GM12878 (cell line): ENCODE measurements around the gene AFG1L. TPM values are rescaled to one million over a fixed set of nuclear protein-coding genes. Genes with fewer than 3 reads are reported as not detected.

ENCODE experiments used
- ASH2L ChIP-seq: fragments of 300-600, 200-600 bp; sonication (generic); IDR thresholded peaks from 2 replicates; pipeline ENCODE4 v1.6.1; 2017; ENCODE audit warnings: low read depth, mild to moderate bottlenecking, borderline replicate concordance
- ATF3 ChIP-seq: IDR thresholded peaks from 2 replicates; pipeline ENCODE4 v1.6.1; 2011; ENCODE audit warnings: low read depth, mild to moderate bottlenecking, low read length, moderate library complexity, borderline replicate concordance; ENCODE audit errors: extremely low read depth
- BCL11A ChIP-seq: IDR thresholded peaks from 2 replicates; pipeline ENCODE4 v1.6.1; 2011; ENCODE audit warnings: low read depth, low read length
- BRCA1 ChIP-seq: IDR thresholded peaks from 2 replicates; pipeline ENCODE4 v1.6.1; 2011; ENCODE audit warnings: low read depth, low read length, improper control_type of control experiment
- CBX5 ChIP-seq: sonication (generic); IDR thresholded peaks from 2 replicates; pipeline ENCODE4 v1.6.1; 2016; ENCODE audit warnings: low read depth, moderate library complexity, mild to moderate bottlenecking, inconsistent platforms
- CEBPB ChIP-seq, 2 experiments: fragments of 150-350 bp in 1 of 2; IDR thresholded peaks; 2 replicates each; pipeline ENCODE4 v1.6.1; 2012 to 2014; ENCODE audit warnings: low read depth in 2 of 2, low read length in 2 of 2, borderline replicate concordance in 1 of 2, inconsistent platforms in 1 of 2
- EED ChIP-seq: sonication (generic); IDR thresholded peaks from 2 replicates; pipeline ENCODE4 v1.6.1; 2016; ENCODE audit warnings: antibody characterized with exemption, low read depth
- EGR1 ChIP-seq, 2 experiments: IDR thresholded peaks; 1 replicate in 1 of 2; 2 replicates in 1 of 2; pipeline ENCODE4 v1.6.1; 2011 to 2012; ENCODE audit warnings: low read depth in 2 of 2, low read length in 2 of 2, borderline replicate concordance in 1 of 2, mild to moderate bottlenecking in 1 of 2, moderate library complexity in 1 of 2
- EP300 ChIP-seq, 2 experiments: fragments of 150-350 bp in 1 of 2; IDR thresholded peaks; 2 replicates each; pipeline ENCODE4 v1.6.1; 2011 to 2012; ENCODE audit warnings: low read depth in 2 of 2, low read length in 2 of 2, borderline replicate concordance in 1 of 2, improper control_type of control experiment in 1 of 2, inconsistent platforms in 1 of 2; ENCODE audit not compliant: control insufficient read depth in 1 of 2
- ETV6 ChIP-seq, 2 experiments: fragments of 450-650 bp in 1 of 2; IDR thresholded peaks in 1 of 2; conservative IDR thresholded peaks in 1 of 2; 2 replicates each; pipeline ENCODE4 v1.6.1; 2014; ENCODE audit warnings: antibody characterized with exemption in 1 of 2, borderline replicate concordance in 1 of 2, low read depth in 1 of 2, mild to moderate bottlenecking in 1 of 2, moderate library complexity in 1 of 2
- EZH2 ChIP-seq: IDR thresholded peaks from 2 replicates; pipeline ENCODE4 v1.6.1; 2012; ENCODE audit warnings: low read depth, mild to moderate bottlenecking, control low read depth, inconsistent platforms, low read length, borderline replicate concordance; ENCODE audit not compliant: control insufficient read depth
- GATAD2B ChIP-seq: fragments of 450-650 bp; conservative IDR thresholded peaks from 2 replicates; pipeline ENCODE4 v1.6.1; 2017; ENCODE audit warnings: low read depth, mild to moderate bottlenecking, moderate library complexity
- IKZF2 ChIP-seq, 2 experiments: fragments of 450-650 bp; IDR thresholded peaks; 2 replicates each; pipeline ENCODE4 v1.6.1; 2017; ENCODE audit warnings: mild to moderate bottlenecking in 2 of 2, moderate library complexity in 2 of 2
- JUNB ChIP-seq: IDR thresholded peaks from 2 replicates; pipeline ENCODE4 v1.6.1; 2016; ENCODE audit warnings: antibody characterized with exemption, mild to moderate bottlenecking
- JUND ChIP-seq: IDR thresholded peaks from 2 replicates; pipeline ENCODE4 v1.6.1; 2012; ENCODE audit warnings: low read depth, mild to moderate bottlenecking, low read length, improper control_type of control experiment, moderate library complexity
- KDM1A ChIP-seq: fragments of 200-600 bp; sonication (generic); IDR thresholded peaks from 2 replicates; pipeline ENCODE4 v1.6.1; 2016; ENCODE audit warnings: borderline replicate concordance
- LARP7 ChIP-seq: fragments of 450-650 bp; IDR thresholded peaks from 2 replicates; pipeline ENCODE4 v1.6.1; 2017; ENCODE audit warnings: mild to moderate bottlenecking
- MTA3 ChIP-seq: IDR thresholded peaks from 2 replicates; pipeline ENCODE4 v1.6.1; 2012; ENCODE audit warnings: low read length, inconsistent platforms, borderline replicate concordance
- NR2C1 ChIP-seq: fragments of 450-650 bp; IDR thresholded peaks from 2 replicates; pipeline ENCODE4 v1.6.1; 2017; ENCODE audit warnings: antibody characterized with exemption, mild to moderate bottlenecking, moderate library complexity
- SPI1 ChIP-seq: IDR thresholded peaks from 2 replicates; pipeline ENCODE4 v1.6.1; 2011; ENCODE audit warnings: low read depth, mild to moderate bottlenecking, low read length, moderate library complexity, borderline replicate concordance; ENCODE audit not compliant: insufficient read depth
- TAF1 ChIP-seq: IDR thresholded peaks from 2 replicates; pipeline ENCODE4 v1.6.1; 2011; ENCODE audit warnings: mild to moderate bottlenecking, low read depth, low read length, borderline replicate concordance
- ZNF207 ChIP-seq: fragments of 450-650 bp; IDR thresholded peaks from 2 replicates; pipeline ENCODE4 v1.6.1; 2014; ENCODE audit warnings: antibody characterized with exemption, mild to moderate bottlenecking, borderline replicate concordance
- ZSCAN29 ChIP-seq: fragments of 450-650 bp; IDR thresholded peaks from 2 replicates; pipeline ENCODE4 v1.6.1; 2017; ENCODE audit warnings: mild to moderate bottlenecking, moderate library complexity
- ZZZ3 ChIP-seq: IDR thresholded peaks from 2 replicates; pipeline ENCODE4 v1.6.1; 2011; ENCODE audit warnings: low read depth; ENCODE audit not compliant: control insufficient read depth, insufficient read length
- polyA plus RNA-seq, 11 experiments: library from polyadenylated mRNA; depleted of rRNA in 4 of 11; unstranded in 6 of 11; stranded (reverse) in 5 of 11; fragments of >200 nt; fragmentation: Nextera tagmentation in 4 of 11; fragmentation: Illumina TruSeq in 1 of 11; extraction: Ambion mirVana in 4 of 11; extraction: Trizol in 1 of 11; gene quantifications; 1 replicate in 1 of 11; 2 replicates in 10 of 11; pipeline versions ENCODE4 v1.2.1 to v1.2.3, GENCODE V29; 2011 to 2016; ENCODE audit warnings: inconsistent platforms in 2 of 11, missing spikeins in 2 of 11, low read depth in 1 of 11
- total RNA-seq, 4 experiments: library from RNA; depleted of rRNA in 3 of 4; stranded (reverse); fragments of >200 nt in 3 of 4; fragmentation: Illumina TruSeq in 1 of 4; extraction: Trizol in 1 of 4; gene quantifications; 2 replicates each; pipeline versions ENCODE4 v1.2.1 to v1.2.3, GENCODE V29; 2013 to 2021
- TF ChIP-seq, protein P1 (sequence below): fragments of 450-650 bp; IDR thresholded peaks from 2 replicates; pipeline ENCODE4 v1.6.1; 2014; ENCODE audit warnings: mild to moderate bottlenecking
- TF ChIP-seq, protein P2 (sequence below): fragments of 450-650 bp; IDR thresholded peaks from 2 replicates; pipeline ENCODE4 v1.6.1; 2018; ENCODE audit warnings: mild to moderate bottlenecking, low read depth, moderate library complexity; ENCODE audit not compliant: partially characterized antibody

The AFG1L gene
- total and polyA plus RNA-seq, 10 of the 15 experiments (the other 5 are each of a cell fraction or from before 2014, with no cell fraction given): 2.3 to 9.0 (median 4.3) TPM

GRCh38 chr6:108558372-108559096 lies 263.7 kb downstream of the AFG1L start (continued):
- TF ChIP-seq TAF1 (0 out of 2 replicates have a peak, but pooled peaks have one; percentile 23), SPI1 (no peak), BRCA1 (no peak), ASH2L (no peak), BCL11A (no peak), ZNF207 (no peak), ZSCAN29 (0 out of 2 replicates have a peak, but pooled peaks have one; percentile 49), MTA3 (no peak), CBX5 (0 out of 2 replicates have a peak, but pooled peaks have one; percentile 53), LARP7 (no peak), CEBPB (IDR thresholded peaks at IDR 0.05; ENCODE audit: borderline replicate concordance in 1 of 2, low read depth in 2 of 2, low read length in 2 of 2) (no peak), EED (no peak), EP300 (IDR thresholded peaks at IDR 0.05; ENCODE audit: borderline replicate concordance in 1 of 2, control insufficient read depth in 1 of 2, low read depth in 2 of 2, low read length in 2 of 2) (peak in 1 of 2 experiments; percentile 21; a peak in 1 of 4 replicates), ZZZ3 (no peak), IKZF2 (IDR thresholded peaks at IDR 0.05) (no peak), GATAD2B (no peak), NR2C1 (peak; percentile 51; the same call in 1 of the 2 replicates), KDM1A (no peak), EZH2 (peak; percentile 68; the same call in 1 of the 2 replicates), JUNB (no peak), JUND (peak; percentile 87), EGR1 (IDR thresholded peaks at IDR 0.05; ENCODE audit: borderline replicate concordance in 1 of 2, low read depth in 2 of 2, low read length in 2 of 2) (0 out of 3 replicates have a peak, but pooled peaks of 1 of the 2 experiments have one; percentile 42), ETV6 (conservative IDR thresholded peaks at IDR 0.05 in 1 of 2, IDR thresholded peaks at IDR 0.05 in 1 of 2; ENCODE audit: borderline replicate concordance in 1 of 2, low read depth in 1 of 2) (no peak), ATF3 (no peak)
- TF ChIP-seq, protein P1, sequence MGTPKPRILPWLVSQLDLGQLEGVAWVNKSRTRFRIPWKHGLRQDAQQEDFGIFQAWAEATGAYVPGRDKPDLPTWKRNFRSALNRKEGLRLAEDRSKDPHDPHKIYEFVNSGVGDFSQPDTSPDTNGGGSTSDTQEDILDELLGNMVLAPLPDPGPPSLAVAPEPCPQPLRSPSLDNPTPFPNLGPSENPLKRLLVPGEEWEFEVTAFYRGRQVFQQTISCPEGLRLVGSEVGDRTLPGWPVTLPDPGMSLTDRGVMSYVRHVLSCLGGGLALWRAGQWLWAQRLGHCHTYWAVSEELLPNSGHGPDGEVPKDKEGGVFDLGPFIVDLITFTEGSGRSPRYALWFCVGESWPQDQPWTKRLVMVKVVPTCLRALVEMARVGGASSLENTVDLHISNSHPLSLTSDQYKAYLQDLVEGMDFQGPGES: no peak
- TF ChIP-seq, protein P2, sequence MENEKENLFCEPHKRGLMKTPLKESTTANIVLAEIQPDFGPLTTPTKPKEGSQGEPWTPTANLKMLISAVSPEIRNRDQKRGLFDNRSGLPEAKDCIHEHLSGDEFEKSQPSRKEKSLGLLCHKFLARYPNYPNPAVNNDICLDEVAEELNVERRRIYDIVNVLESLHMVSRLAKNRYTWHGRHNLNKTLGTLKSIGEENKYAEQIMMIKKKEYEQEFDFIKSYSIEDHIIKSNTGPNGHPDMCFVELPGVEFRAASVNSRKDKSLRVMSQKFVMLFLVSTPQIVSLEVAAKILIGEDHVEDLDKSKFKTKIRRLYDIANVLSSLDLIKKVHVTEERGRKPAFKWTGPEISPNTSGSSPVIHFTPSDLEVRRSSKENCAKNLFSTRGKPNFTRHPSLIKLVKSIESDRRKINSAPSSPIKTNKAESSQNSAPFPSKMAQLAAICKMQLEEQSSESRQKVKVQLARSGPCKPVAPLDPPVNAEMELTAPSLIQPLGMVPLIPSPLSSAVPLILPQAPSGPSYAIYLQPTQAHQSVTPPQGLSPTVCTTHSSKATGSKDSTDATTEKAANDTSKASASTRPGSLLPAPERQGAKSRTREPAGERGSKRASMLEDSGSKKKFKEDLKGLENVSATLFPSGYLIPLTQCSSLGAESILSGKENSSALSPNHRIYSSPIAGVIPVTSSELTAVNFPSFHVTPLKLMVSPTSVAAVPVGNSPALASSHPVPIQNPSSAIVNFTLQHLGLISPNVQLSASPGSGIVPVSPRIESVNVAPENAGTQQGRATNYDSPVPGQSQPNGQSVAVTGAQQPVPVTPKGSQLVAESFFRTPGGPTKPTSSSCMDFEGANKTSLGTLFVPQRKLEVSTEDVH: no peak
